ENCODE measurements around the gene TMEM132D. TPM values are rescaled to one million over a fixed set of nuclear protein-coding genes. Genes with fewer than 3 reads are reported as not detected.

TMEM132D gene
- total RNA-seq, 1 experiment from 2014 or later = not detected

DNA sequence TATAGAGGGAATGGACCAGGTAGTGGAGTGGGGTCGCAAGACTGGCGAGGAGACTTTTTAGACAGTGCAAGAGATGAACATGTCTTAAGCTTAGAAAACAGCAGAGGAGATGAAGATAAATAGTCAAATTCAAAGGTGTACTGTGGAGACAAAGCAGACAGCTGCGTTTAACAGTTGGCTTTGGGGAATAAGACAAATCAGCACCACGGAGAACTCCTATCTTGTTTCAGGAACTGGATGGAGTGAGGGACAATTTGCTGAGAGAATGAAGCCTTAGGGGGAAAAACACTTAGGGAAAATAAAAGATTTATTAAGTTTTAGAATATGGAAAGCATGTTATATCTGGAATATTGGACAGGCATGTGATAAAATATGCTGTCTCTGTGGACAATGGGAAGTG lies 591.8 kb downstream of the TMEM132D start:
- CTCF ChIA-PET = no interaction called here

DNA sequence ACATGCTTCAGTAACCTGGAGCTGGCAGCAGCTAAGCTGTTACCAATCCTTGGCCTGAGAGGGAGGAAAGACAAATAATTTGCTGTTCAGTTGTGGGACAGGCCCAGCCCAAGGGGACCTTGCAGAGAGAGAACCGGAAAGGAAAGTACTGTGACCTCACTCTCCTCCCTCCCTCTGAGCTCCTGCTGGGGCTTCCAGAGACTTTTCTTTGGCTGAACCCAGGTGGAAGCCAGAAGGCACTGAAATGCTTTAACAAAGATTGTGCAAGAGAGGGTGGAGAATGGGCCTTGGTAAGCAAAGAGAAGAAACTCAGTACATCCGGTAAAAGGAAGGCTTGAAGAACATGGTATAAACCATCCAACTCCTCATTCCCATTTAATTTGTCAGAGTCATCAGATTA lies 593.5 kb downstream of the TMEM132D start:
- no peaks in the 10 kb centered on the region for H3K4me1 ChIP-seq (ENCODE audit: insufficient read depth, low read length, poor library complexity, severe bottlenecking)
- TF ChIP-seq, protein P1, sequence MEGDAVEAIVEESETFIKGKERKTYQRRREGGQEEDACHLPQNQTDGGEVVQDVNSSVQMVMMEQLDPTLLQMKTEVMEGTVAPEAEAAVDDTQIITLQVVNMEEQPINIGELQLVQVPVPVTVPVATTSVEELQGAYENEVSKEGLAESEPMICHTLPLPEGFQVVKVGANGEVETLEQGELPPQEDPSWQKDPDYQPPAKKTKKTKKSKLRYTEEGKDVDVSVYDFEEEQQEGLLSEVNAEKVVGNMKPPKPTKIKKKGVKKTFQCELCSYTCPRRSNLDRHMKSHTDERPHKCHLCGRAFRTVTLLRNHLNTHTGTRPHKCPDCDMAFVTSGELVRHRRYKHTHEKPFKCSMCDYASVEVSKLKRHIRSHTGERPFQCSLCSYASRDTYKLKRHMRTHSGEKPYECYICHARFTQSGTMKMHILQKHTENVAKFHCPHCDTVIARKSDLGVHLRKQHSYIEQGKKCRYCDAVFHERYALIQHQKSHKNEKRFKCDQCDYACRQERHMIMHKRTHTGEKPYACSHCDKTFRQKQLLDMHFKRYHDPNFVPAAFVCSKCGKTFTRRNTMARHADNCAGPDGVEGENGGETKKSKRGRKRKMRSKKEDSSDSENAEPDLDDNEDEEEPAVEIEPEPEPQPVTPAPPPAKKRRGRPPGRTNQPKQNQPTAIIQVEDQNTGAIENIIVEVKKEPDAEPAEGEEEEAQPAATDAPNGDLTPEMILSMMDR (conservative IDR thresholded peaks at IDR 0.05; ENCODE audit: low read depth, low read length) = no peak
- no peak for TF ChIP-seq EZH2 (IDR thresholded peaks at IDR 0.05; ENCODE audit: borderline replicate concordance, low read depth, low read length, poor library complexity, severe bottlenecking)
- ChIA-PET POLR2A (ENCODE audit: low non-redundant PET) (no interaction called here), CTCF (no interaction called here)
- H3K27me3 ChIP-seq (replicated peaks; ENCODE audit: insufficient read depth, low read depth, low read length, poor library complexity) = no peaks in the 10 kb centered on the region
- H3K36me3 ChIP-seq (ENCODE audit: insufficient read depth, low read length, poor library complexity, severe bottlenecking) = no peaks in the 10 kb centered on the region
- no TSS peak for BruUV-seq (replicated peaks)
- H3K4me3 ChIP-seq (ENCODE audit: low read depth, low read length, poor library complexity, severe bottlenecking) = no peak overlapping the region
- H3K27ac ChIP-seq (ENCODE audit: low read depth, low read length, poor library complexity, severe bottlenecking) = no peak overlapping the region
- no peak for DNase-seq (ENCODE audit: low spot score)
- intact Hi-C loops (cut with micrococcal nuclease; ENCODE audit: unreplicated experiment) = no loop called here
- peaks cover 27% of the 10 kb centered on the region for H3K9me3 ChIP-seq (ENCODE audit: low read depth, low read length, poor library complexity, severe bottlenecking)

More for the DNA sequence above, 591.8 kb downstream of the TMEM132D start:
- no peaks in the 10 kb centered on the region for H3K4me1 ChIP-seq (ENCODE audit: insufficient read depth, low read length, poor library complexity, severe bottlenecking)
- no peak overlapping the region for H3K27ac ChIP-seq (ENCODE audit: low read depth, low read length, poor library complexity, severe bottlenecking)
- no peak overlapping the region for H3K4me3 ChIP-seq (ENCODE audit: low read depth, low read length, poor library complexity, severe bottlenecking)
- H3K27me3 ChIP-seq (replicated peaks; ENCODE audit: insufficient read depth, low read depth, low read length, poor library complexity) = no peaks in the 10 kb centered on the region
- no peak for TF ChIP-seq EZH2 (IDR thresholded peaks at IDR 0.05; ENCODE audit: borderline replicate concordance, low read depth, low read length, poor library complexity, severe bottlenecking)
- TF ChIP-seq, protein P1 (conservative IDR thresholded peaks at IDR 0.05; ENCODE audit: low read depth, low read length) = no peak
- intact Hi-C loops (cut with micrococcal nuclease; ENCODE audit: unreplicated experiment) = no loop called here
- DNase-seq (ENCODE audit: low spot score) = no peak
- POLR2A ChIA-PET (ENCODE audit: low non-redundant PET) = no interaction called here
- peaks cover 20% of the 10 kb centered on the region for H3K9me3 ChIP-seq (ENCODE audit: low read depth, low read length, poor library complexity, severe bottlenecking)
- BruUV-seq (replicated peaks) = no TSS peak
- H3K36me3 ChIP-seq (ENCODE audit: insufficient read depth, low read length, poor library complexity, severe bottlenecking) = no peaks in the 10 kb centered on the region

DNA sequence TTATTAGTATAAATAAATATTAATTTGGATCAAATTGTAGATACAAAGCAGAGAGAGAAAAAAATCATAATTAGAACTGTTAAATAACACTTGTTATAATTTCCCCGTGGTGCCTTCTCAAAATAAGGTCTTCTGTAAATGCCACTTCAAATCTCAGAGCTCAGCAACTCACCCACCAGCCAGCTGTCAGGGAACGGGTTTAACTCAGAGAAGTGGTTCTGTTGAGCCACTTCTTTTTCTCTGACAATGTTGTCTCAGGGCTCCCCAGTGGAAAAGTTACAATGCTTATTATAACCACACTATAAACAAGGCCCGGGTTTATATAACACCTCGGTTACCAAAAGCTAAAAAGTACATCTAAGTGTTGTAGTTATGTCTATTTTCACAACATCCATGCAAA lies 598.0 kb downstream of the TMEM132D start:
- POLR2A ChIA-PET (ENCODE audit: low non-redundant PET) = no interaction called here
- DNase-seq (ENCODE audit: low spot score) = no peak
- H3K27me3 ChIP-seq (replicated peaks; ENCODE audit: insufficient read depth, low read depth, low read length, poor library complexity) = no peaks in the 10 kb centered on the region
- intact Hi-C loops (cut with micrococcal nuclease; ENCODE audit: unreplicated experiment) = no loop called here
- H3K4me1 ChIP-seq (ENCODE audit: insufficient read depth, low read length, poor library complexity, severe bottlenecking) = no peaks in the 10 kb centered on the region
- no TSS peak for BruUV-seq (replicated peaks)
- TF ChIP-seq EZH2 (IDR thresholded peaks at IDR 0.05; ENCODE audit: borderline replicate concordance, low read depth, low read length, poor library complexity, severe bottlenecking) = no peak
- TF ChIP-seq, protein P1 (conservative IDR thresholded peaks at IDR 0.05; ENCODE audit: low read depth, low read length) = no peak
- H3K4me3 ChIP-seq (ENCODE audit: low read depth, low read length, poor library complexity, severe bottlenecking) = no peak overlapping the region
- H3K27ac ChIP-seq (ENCODE audit: low read depth, low read length, poor library complexity, severe bottlenecking) = no peak overlapping the region
- no peaks in the 10 kb centered on the region for H3K36me3 ChIP-seq (ENCODE audit: insufficient read depth, low read length, poor library complexity, severe bottlenecking)
- CTCF ChIA-PET = no interaction called here
- H3K9me3 ChIP-seq (ENCODE audit: low read depth, low read length, poor library complexity, severe bottlenecking) = peaks cover 40% of the 10 kb centered on the region
